HUES48 (cell line): ENCODE measurements around the gene LIPG.

Source experiments
- H3K27ac ChIP-seq: one replicate; pipeline ENCODE4 v1.7.0; 2013; ENCODE audit warnings: low read depth, low read length, inconsistent platforms
- H3K27me3 ChIP-seq: 2 replicates; pipeline ENCODE4 v1.6.1; 2013; ENCODE audit warnings: mild to moderate bottlenecking, low read length; ENCODE audit not compliant: control insufficient read depth, insufficient read depth
- H3K36me3 ChIP-seq: 2 replicates; pipeline ENCODE4 v1.6.1; 2013; ENCODE audit warnings: low read length; ENCODE audit not compliant: control insufficient read depth, insufficient read depth
- H3K4me1 ChIP-seq: 2 replicates; pipeline ENCODE4 v1.6.1; 2013; ENCODE audit warnings: mild to moderate bottlenecking, low read length; ENCODE audit not compliant: control insufficient read depth, insufficient read depth
- H3K4me3 ChIP-seq: 2 replicates; pipeline ENCODE4 v1.5.1; 2013; ENCODE audit warnings: mild to moderate bottlenecking, low read depth, low read length
- H3K9ac ChIP-seq: 2 replicates; pipeline ENCODE4 v1.6.1; 2013; ENCODE audit warnings: mild to moderate bottlenecking, low read depth, low read length, moderate library complexity
- H3K9me3 ChIP-seq: 2 replicates; pipeline ENCODE4 v1.6.1; 2013; ENCODE audit warnings: low read length; ENCODE audit not compliant: control insufficient read depth, insufficient read depth

The LIPG gene

GRCh38 chr18:49524349-49524748 lies 37.5 kb upstream of the LIPG start:
- Histone ChIP-seq H3K4me1 (peaks cover 17% of the 10 kb centered on the region), H3K9ac (no peak overlapping the region), H3K27me3 (no peaks in the 10 kb centered on the region), H3K4me3 (no peak overlapping the region), H3K36me3 (no peaks in the 10 kb centered on the region), H3K9me3 (no peaks in the 10 kb centered on the region), H3K27ac (no peak overlapping the region)

GRCh38 chr18:49524951-49525350 lies 36.9 kb upstream of the LIPG start:
- Histone ChIP-seq H3K27me3 (no peaks in the 10 kb centered on the region), H3K9me3 (peaks cover 1% of the 10 kb centered on the region; the same call in 1 of the 2 replicates), H3K27ac (no peak overlapping the region), H3K36me3 (no peaks in the 10 kb centered on the region), H3K4me1 (peaks cover 11% of the 10 kb centered on the region), H3K4me3 (no peak overlapping the region), H3K9ac (no peak overlapping the region)

DNA sequence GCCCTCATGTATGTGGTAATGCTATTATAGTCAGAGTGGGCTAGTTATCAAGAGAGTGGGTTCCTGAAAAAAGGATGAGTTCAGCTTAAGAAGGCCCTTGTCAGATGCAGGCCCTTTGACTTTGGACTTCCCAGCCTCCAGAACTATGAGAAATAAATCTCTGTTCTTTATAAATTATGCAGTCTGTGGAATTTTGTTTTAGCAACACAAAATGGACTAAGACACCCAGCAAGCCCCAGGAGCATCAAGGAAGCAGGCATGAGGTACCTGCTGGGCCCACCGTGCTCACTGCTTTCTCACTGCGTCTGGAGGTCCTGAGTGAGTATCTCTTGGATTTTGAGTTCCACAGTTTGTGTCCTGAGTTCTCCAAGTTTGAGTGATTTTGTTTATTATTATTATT lies 35.9 kb upstream of the LIPG start:
- Histone ChIP-seq H3K9ac (no peak overlapping the region), H3K4me3 (no peak overlapping the region), H3K9me3 (peaks cover 5% of the 10 kb centered on the region; the same call in 1 of the 2 replicates), H3K36me3 (no peaks in the 10 kb centered on the region), H3K4me1 (peaks cover 10% of the 10 kb centered on the region), H3K27me3 (no peaks in the 10 kb centered on the region), H3K27ac (no peak overlapping the region)

DNA sequence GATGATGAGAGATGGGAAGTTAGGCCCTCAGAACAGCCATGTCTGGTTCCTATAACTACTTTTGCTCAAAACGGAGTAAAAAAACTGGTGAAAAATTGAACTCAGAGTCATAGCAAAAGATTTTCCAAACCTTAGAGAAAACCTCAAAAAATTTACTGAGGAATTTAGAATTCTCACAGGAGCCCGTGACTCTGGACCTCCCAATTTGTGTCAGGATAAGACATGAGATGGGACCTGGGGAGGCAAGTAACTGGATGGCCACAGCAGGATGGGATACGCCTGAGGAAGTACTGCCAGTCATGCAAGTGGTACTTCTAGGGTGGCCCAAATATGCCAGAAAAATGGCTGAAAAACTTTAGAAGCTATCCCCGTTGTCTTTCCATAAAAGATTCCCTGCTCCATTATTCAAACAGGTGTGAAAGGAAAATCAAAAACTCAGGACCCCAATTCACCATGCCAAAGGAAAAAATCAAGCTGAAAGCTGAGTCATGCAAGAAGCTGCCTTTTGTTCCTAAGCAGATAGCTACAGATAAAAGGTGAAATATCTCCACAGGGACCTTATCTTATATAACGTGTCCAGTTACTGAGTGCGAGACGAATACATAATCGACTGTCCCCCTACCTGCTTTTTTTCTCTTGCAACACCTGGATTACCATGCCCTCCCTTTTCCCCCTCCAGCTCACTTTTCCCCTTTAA lies 34.1 kb upstream of the LIPG start:
- peaks cover 10% of the 10 kb centered on the region for H3K4me1 ChIP-seq
- peaks cover 5% of the 10 kb centered on the region; the same call in 1 of the 2 replicates for H3K9me3 ChIP-seq
- no peaks in the 10 kb centered on the region for H3K27me3 ChIP-seq
- H3K27ac ChIP-seq: peak overlapping the region; percentile 44
- no peak overlapping the region for H3K4me3 ChIP-seq
- no peak overlapping the region for H3K9ac ChIP-seq
- no peaks in the 10 kb centered on the region for H3K36me3 ChIP-seq

GRCh38 chr18:49529596-49529995 lies 32.3 kb upstream of the LIPG start:
- Histone ChIP-seq H3K27ac (no peak overlapping the region), H3K9ac (no peak overlapping the region), H3K4me1 (peaks cover 10% of the 10 kb centered on the region), H3K27me3 (no peaks in the 10 kb centered on the region), H3K4me3 (no peak overlapping the region), H3K36me3 (no peaks in the 10 kb centered on the region), H3K9me3 (peaks cover 5% of the 10 kb centered on the region; the same call in 1 of the 2 replicates)

DNA sequence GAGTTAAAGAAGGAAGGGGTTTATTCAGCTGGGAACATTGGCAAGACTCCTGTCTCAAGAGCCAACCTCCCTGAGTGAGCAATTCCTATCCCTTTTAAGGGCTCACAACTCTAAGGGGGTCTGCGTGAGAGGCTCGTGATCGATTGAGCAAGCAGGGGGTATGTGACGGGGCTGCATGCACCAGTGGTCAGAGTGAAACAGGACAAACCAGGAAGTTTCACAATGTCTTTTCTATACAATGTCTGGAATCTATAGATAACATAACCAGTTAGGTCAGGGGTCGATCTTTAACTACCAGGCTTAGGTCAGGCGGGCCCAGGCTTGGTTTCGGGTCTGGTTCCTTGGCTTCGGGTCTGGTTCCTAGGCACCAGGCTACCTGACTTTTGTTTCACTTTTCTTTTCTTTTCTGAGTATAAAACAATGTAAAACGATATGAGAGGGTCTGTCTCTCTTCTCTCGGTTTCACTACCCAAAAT lies 30.1 kb upstream of the LIPG start:
- H3K36me3 ChIP-seq: no peaks in the 10 kb centered on the region
- no peak overlapping the region for H3K27ac ChIP-seq
- H3K27me3 ChIP-seq: no peaks in the 10 kb centered on the region
- H3K4me1 ChIP-seq: peaks cover 18% of the 10 kb centered on the region
- H3K9ac ChIP-seq: no peak overlapping the region
- no peak overlapping the region for H3K4me3 ChIP-seq
- H3K9me3 ChIP-seq: peaks cover 5% of the 10 kb centered on the region; the same call in 1 of the 2 replicates

- Histone ChIP-seq H3K9me3 (peaks cover 3% of the 10 kb centered on the region; the same call in 1 of the 2 replicates), H3K9ac (no peak overlapping the region), H3K4me3 (no peak overlapping the region), H3K27me3 (no peaks in the 10 kb centered on the region), H3K36me3 (no peaks in the 10 kb centered on the region), H3K4me1 (peaks cover 15% of the 10 kb centered on the region), H3K27ac (no peak overlapping the region)
These were observed 26.8 kb upstream of the LIPG start for GRCh38 chr18:49534846-49535601.

GRCh38 chr18:49537232-49537896 lies 24.5 kb upstream of the LIPG start:
- H3K4me3 ChIP-seq: no peak overlapping the region
- H3K9me3 ChIP-seq: no peaks in the 10 kb centered on the region; the same call in 1 of the 2 replicates
- H3K9ac ChIP-seq: no peak overlapping the region
- H3K36me3 ChIP-seq: no peaks in the 10 kb centered on the region
- no peaks in the 10 kb centered on the region for H3K27me3 ChIP-seq
- no peak overlapping the region for H3K27ac ChIP-seq
- peaks cover 15% of the 10 kb centered on the region for H3K4me1 ChIP-seq

DNA sequence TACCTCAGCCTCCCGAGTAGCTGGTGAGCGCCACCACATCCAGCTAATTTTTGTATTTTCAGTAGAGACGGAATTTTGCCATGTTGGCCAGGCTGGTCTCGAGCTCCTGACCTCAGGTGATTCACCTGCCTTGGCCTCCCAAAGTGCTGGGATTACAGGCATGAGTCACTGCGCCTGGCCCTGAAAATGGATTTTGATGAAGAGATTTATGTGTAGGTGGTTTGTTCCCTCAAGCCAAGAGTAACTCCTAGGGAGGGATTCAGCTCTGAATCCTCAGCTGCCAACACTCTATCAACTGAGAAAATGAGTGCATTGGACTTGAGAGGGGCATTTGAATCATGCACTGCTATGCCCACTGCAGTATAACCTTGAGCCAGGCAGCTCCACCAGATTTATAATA lies 17.5 kb upstream of the LIPG start:
- H3K9ac ChIP-seq: no peak overlapping the region

DNA sequence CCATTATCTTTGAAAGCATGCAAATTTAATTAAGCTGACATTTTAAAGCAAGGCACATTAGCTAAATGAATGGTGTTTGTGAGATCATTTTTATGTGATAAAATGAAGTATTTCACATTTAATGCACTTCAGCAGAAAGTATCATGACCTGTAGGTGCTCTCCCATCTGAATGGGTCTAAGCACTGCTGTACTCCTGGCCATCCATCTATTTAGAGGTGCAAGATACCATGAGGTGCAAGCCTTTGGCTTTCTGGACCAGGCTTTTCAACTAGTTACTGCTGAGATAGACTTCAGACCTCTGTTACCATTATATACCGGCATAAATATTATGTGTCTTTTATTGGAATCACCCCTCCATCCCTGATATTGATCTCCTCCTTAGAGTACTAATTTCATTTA lies 15.6 kb upstream of the LIPG start:
- H3K9me3 ChIP-seq: no peaks in the 10 kb centered on the region
- no peak overlapping the region for H3K9ac ChIP-seq
- H3K4me1 ChIP-seq: peaks cover 12% of the 10 kb centered on the region; the same call in 1 of the 2 replicates
- no peaks in the 10 kb centered on the region for H3K36me3 ChIP-seq
- H3K27me3 ChIP-seq: no peaks in the 10 kb centered on the region
- H3K4me3 ChIP-seq: no peak overlapping the region
- H3K27ac ChIP-seq: no peak overlapping the region

More for the DNA sequence above, 17.5 kb upstream of the LIPG start:
- no peak overlapping the region for H3K27ac ChIP-seq
- no peaks in the 10 kb centered on the region for H3K27me3 ChIP-seq
- no peaks in the 10 kb centered on the region for H3K36me3 ChIP-seq
- H3K9me3 ChIP-seq: no peaks in the 10 kb centered on the region
- H3K4me3 ChIP-seq: no peak overlapping the region
- H3K4me1 ChIP-seq: peaks cover 12% of the 10 kb centered on the region; the same call in 1 of the 2 replicates
